Suprapubic skin (tissue), 4 donors: ENCODE results near the gene SLC37A1. TPM values are rescaled to one million over a fixed set of nuclear protein-coding genes. Genes with fewer than 3 reads are reported as not detected.

Experiments used
- DNase-seq, 2 donors: peaks; one replicate each; pipeline ENCODE4 v3.0.0-alpha.2; 2019; ENCODE audit warnings: low spot score in 2 of 2
- H3K27ac ChIP-seq: fragments of 200-600 bp; sonication (generic); one replicate; pipeline ENCODE4 v1.5.1; 2019
- H3K27me3 ChIP-seq: fragments of 200-600 bp; sonication (generic); one replicate; pipeline ENCODE4 v1.5.1; 2019
- H3K36me3 ChIP-seq: fragments of 200-600 bp; sonication (generic); one replicate; pipeline ENCODE4 v1.5.1; 2019
- H3K4me1 ChIP-seq: fragments of 200-600 bp; sonication (generic); one replicate; pipeline ENCODE4 v1.5.1; 2019
- H3K4me3 ChIP-seq: fragments of 200-600 bp; sonication (generic); one replicate; pipeline ENCODE4 v1.5.1; 2019; ENCODE audit warnings: mild to moderate bottlenecking
- H3K9me3 ChIP-seq: fragments of 200-600 bp; sonication (generic); one replicate; pipeline ENCODE4 v1.5.1; 2019
- CTCF ChIP-seq, 2 donors: fragments of 200-600 bp in 1 of 2; fragments of 450-650 bp in 1 of 2; sonication (generic) in 1 of 2; IDR thresholded peaks; one replicate each; pipeline ENCODE4 v1.5.1; 2016 to 2019; ENCODE audit warnings: antibody characterized with exemption in 2 of 2, mild to moderate bottlenecking in 1 of 2, moderate library complexity in 1 of 2
- EP300 ChIP-seq: sonication (generic); formaldehyde crosslinking; IDR thresholded peaks from one replicate; pipeline ENCODE4 v1.6.1; 2017; ENCODE audit warnings: antibody characterized with exemption
- POLR2A ChIP-seq, 2 donors: fragments of 450-650 bp; IDR thresholded peaks; one replicate each; pipeline ENCODE4 v1.6.1; 2017; ENCODE audit warnings: antibody characterized with exemption in 2 of 2, mild to moderate bottlenecking in 2 of 2, moderate library complexity in 2 of 2
- POLR2AphosphoS5 ChIP-seq, 3 donors: sonication (generic); formaldehyde crosslinking; IDR thresholded peaks; one replicate each; pipeline ENCODE4 v1.6.1; 2017; ENCODE audit warnings: antibody characterized with exemption in 3 of 3
- WGBS: methylation state at CpG from one replicate; pipeline ENCODE4 v1.1.5; 2018; 5-methylcytosine and 5-hydroxymethylcytosine counted together
- total RNA-seq, 4 donors: library from RNA; depleted of rRNA; stranded (reverse); fragments of >200 nt; gene quantifications; one replicate each; pipeline ENCODE4 v1.1.0, GENCODE V29; 2016

The SLC37A1 gene
- total RNA-seq, 4 donors from 2014 or later: 10.2 to 23.1 (median 19.6) TPM

DNA sequence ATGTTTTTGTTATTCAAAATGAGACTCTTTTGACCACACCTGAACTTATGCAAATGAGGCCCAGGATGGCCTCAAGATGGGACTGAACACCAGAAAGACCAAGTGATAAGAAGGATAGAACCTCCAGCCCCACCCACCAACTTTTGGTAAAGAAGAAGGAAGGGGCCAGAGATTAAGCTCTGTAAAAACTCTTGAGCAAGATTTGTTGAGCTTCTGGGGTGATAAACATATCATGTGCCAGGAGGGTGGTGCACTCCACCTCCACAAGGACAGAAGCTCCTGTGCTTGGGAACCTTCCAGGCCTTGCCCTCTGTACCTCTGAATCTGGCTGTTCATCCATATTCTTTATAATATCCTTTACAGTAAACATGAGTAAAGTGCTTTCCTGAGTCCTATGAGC, 22.9 kb upstream of the SLC37A1 start:
- no peak overlapping the region for H3K4me3 ChIP-seq
- TF ChIP-seq POLR2A (IDR thresholded peaks at IDR 0.05): no peak
- no peak for TF ChIP-seq EP300
- no peak for TF ChIP-seq POLR2AphosphoS5 (IDR thresholded peaks at IDR 0.05)
- TF ChIP-seq CTCF (IDR thresholded peaks at IDR 0.05): no peak
- no peak for DNase-seq
- H3K36me3 ChIP-seq: no peaks in the 10 kb centered on the region
- no peaks in the 10 kb centered on the region for H3K9me3 ChIP-seq
- no peaks in the 10 kb centered on the region for H3K27me3 ChIP-seq
- H3K4me1 ChIP-seq: peaks cover 8% of the 10 kb centered on the region
- no peak overlapping the region for H3K27ac ChIP-seq

GRCh38 chr21:42491328-42491727, 22.3 kb upstream of the SLC37A1 start:
- DNase-seq: no peak
- H3K4me3 ChIP-seq: no peak overlapping the region
- TF ChIP-seq CTCF (IDR thresholded peaks at IDR 0.05): no peak
- WGBS: 75% methylated on average over 1 of the region's 1 CpG
- no peaks in the 10 kb centered on the region for H3K27me3 ChIP-seq
- peaks cover 10% of the 10 kb centered on the region for H3K4me1 ChIP-seq
- no peaks in the 10 kb centered on the region for H3K36me3 ChIP-seq
- no peaks in the 10 kb centered on the region for H3K9me3 ChIP-seq
- no peak overlapping the region for H3K27ac ChIP-seq

DNA sequence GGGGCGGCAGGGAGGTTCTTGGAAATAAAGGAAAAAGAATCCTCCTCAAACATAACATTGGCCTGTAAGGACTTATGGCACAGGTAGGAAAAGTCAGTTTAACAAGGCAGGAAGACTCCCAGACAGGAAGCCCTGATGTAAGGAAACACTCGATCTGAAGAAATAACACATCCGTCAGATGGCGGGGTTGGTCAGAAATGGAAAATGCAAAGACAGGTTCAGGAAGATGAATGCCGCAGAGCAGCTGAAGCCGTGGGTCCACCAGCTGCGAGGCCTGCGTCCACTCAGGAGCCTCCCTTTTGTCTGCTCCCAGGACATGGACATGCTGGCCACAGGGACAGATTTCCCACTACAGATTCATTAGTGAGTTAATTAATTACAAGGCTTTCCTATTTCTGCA, 21.5 kb upstream of the SLC37A1 start:
- Histone ChIP-seq H3K27me3 (no peaks in the 10 kb centered on the region), H3K9me3 (no peaks in the 10 kb centered on the region), H3K4me3 (no peak overlapping the region), H3K36me3 (no peaks in the 10 kb centered on the region), H3K27ac (no peak overlapping the region), H3K4me1 (peaks cover 17% of the 10 kb centered on the region)
- 70% methylated on average over 8 of the region's 8 CpGs for WGBS
- TF ChIP-seq POLR2A (IDR thresholded peaks at IDR 0.05) (no peak), POLR2AphosphoS5 (IDR thresholded peaks at IDR 0.05) (no peak), CTCF (IDR thresholded peaks at IDR 0.05) (no peak), EP300 (no peak)
- no peak for DNase-seq

DNA sequence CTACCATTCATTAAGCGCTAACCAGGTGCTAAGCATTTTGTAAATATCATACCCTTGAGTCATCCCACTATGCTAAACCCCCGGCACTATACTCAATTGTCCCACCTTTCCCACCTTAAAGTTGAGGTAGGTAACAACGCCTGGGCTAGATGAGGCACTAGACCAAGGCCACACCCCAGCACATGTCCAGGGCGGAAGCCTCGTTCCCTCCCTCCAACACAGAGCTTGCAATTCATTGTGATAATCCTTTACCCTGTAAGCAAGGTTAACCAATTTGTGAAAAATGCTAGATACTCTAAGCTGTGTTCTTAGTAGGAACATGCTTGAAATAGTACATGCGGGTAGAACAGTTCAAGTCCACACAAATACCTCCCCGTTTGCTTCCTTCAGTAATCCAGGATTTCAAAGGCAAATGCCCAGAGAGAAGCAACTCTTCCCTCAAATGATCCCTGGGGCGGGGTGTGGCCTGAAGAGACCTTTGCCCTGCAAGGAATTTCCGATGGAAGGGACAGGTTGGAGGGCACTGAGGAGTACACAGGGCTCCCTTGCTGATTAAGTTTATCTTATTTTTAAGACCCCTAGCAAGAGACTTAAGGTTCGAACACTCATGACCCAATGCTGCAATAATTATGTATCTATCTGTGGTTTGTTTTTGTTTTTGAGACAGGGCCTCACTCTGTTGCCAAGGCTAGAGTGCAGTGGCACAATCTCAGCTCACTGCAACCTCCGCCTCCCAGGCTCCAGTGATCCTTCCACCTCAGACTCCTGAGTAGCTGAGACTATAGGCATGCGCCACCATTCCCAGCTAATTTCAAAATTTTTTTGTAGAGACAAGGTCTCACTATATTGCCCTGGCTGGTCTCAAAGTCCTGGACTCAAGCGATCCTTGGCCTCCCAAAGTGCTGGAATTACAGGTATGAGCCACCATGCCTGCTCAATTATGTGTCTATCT, 20.3 kb upstream of the SLC37A1 start:
- no peak for DNase-seq
- WGBS: 77% methylated on average over 13 of the region's 13 CpGs

More for the DNA sequence above, 20.3 kb upstream of the SLC37A1 start:
- Histone ChIP-seq H3K27ac (no peak overlapping the region), H3K36me3 (no peaks in the 10 kb centered on the region), H3K4me3 (no peak overlapping the region), H3K4me1 (peaks cover 17% of the 10 kb centered on the region), H3K9me3 (no peaks in the 10 kb centered on the region), H3K27me3 (no peaks in the 10 kb centered on the region)
- no peak for TF ChIP-seq EP300
- TF ChIP-seq POLR2AphosphoS5 (IDR thresholded peaks at IDR 0.05): no peak
- no peak for TF ChIP-seq POLR2A (IDR thresholded peaks at IDR 0.05)
- no peak for TF ChIP-seq CTCF (IDR thresholded peaks at IDR 0.05)
